WTC11 (cell line): ENCODE results near the gene IL1RAP. TPM values are rescaled to one million over a fixed set of nuclear protein-coding genes. Genes with fewer than 3 reads are reported as not detected.
A peak's percentile ranks its signal among the peaks of the same experiment; 100 is the strongest.

Experiments used
- ATAC-seq: fragments of 200-7000 bp; cut with Tn5 transposase; 2 replicates; pipeline ENCODE4 v1.10.0; 2021; ENCODE audit warnings: mild to moderate bottlenecking, moderate library complexity
- CTCF ChIA-PET: fragments of 300-600 bp; sonication (Branson Sonifier 250); formaldehyde crosslinking; loops from one replicate; lab custom pipeline; 2021; ENCODE audit warnings: antibody characterized with exemption; lab: Charles Lee
- POLR2A ChIA-PET: fragments of 350-600 bp; sonication (Branson Sonifier 250); formaldehyde crosslinking; loops from one replicate; lab custom pipeline; 2021; ENCODE audit warnings: antibody characterized with exemption; lab: Charles Lee
- DNase-seq: peaks from one replicate; pipeline ENCODE4 v3.0.0; 2021; ENCODE audit warnings: low spot score
- H3K27ac Mint-ChIP-seq: 2 replicates; pipeline ENCODE4 v1.8.0; 2021; ENCODE audit warnings: mixed read lengths
- H3K27me3 Mint-ChIP-seq: 2 replicates; pipeline ENCODE4 v1.8.0; 2021; ENCODE audit warnings: low read depth, mild to moderate bottlenecking, moderate library complexity, mixed read lengths
- H3K36me3 Mint-ChIP-seq: 2 replicates; pipeline ENCODE4 v1.8.0; 2021; ENCODE audit warnings: mixed read lengths
- H3K4me1 Mint-ChIP-seq: 2 replicates; pipeline ENCODE4 v1.8.0; 2022; ENCODE audit warnings: mixed read lengths
- H3K4me3 Mint-ChIP-seq: 2 replicates; pipeline ENCODE4 v1.8.0; 2021; ENCODE audit warnings: mild to moderate bottlenecking, moderate library complexity, mixed read lengths
- H3K9me3 Mint-ChIP-seq: 2 replicates; pipeline ENCODE4 v1.8.0; 2021; ENCODE audit warnings: mixed read lengths
- CBFB ChIP-seq: sonication (generic); formaldehyde crosslinking; IDR thresholded peaks from 2 replicates; pipeline ENCODE4 v1.8.1; 2022; ENCODE audit warnings: mild to moderate bottlenecking, low read depth, missing genetic modification reagents
- ERG ChIP-seq: fragments of 250-450 bp; sonication (Bioruptor Pico); IDR thresholded peaks from 2 replicates; pipeline ENCODE4 v1.8.0; 2021; ENCODE audit warnings: mild to moderate bottlenecking
- ETV6 ChIP-seq: sonication (generic); formaldehyde crosslinking; IDR thresholded peaks from 2 replicates; pipeline ENCODE4 v1.8.1; 2022; ENCODE audit warnings: mild to moderate bottlenecking, missing genetic modification reagents
- FOXJ3 ChIP-seq: sonication (generic); formaldehyde crosslinking; IDR thresholded peaks from 2 replicates; pipeline ENCODE4 v1.9.0; 2021; ENCODE audit warnings: missing genetic modification reagents, mild to moderate bottlenecking, borderline replicate concordance
- FOXK1 ChIP-seq: sonication (generic); formaldehyde crosslinking; IDR thresholded peaks from 2 replicates; pipeline ENCODE4 v1.8.0; 2022; ENCODE audit warnings: mild to moderate bottlenecking, moderate library complexity, missing genetic modification reagents
- GABPB1 ChIP-seq: sonication (generic); formaldehyde crosslinking; IDR thresholded peaks from 2 replicates; pipeline ENCODE4 v1.8.1; 2023; ENCODE audit warnings: mild to moderate bottlenecking, missing genetic modification reagents
- MYBL2 ChIP-seq: sonication (generic); formaldehyde crosslinking; IDR thresholded peaks from 2 replicates; pipeline ENCODE4 v1.8.1; 2023; ENCODE audit warnings: mild to moderate bottlenecking, moderate library complexity, missing genetic modification reagents
- NFYB ChIP-seq: sonication (generic); formaldehyde crosslinking; conservative IDR thresholded peaks from 2 replicates; pipeline ENCODE4 v1.8.0; 2022; ENCODE audit warnings: low read depth, missing genetic modification reagents
- PRRX2 ChIP-seq: fragments of 250-450 bp; sonication (Bioruptor Pico); IDR thresholded peaks from 2 replicates; pipeline ENCODE4 v1.8.0; 2021; ENCODE audit warnings: mild to moderate bottlenecking
- USF1 ChIP-seq: sonication (generic); formaldehyde crosslinking; IDR thresholded peaks from 2 replicates; pipeline ENCODE4 v1.8.0; 2022; ENCODE audit warnings: mild to moderate bottlenecking, missing genetic modification reagents
- ZBTB43 ChIP-seq: sonication (generic); formaldehyde crosslinking; IDR thresholded peaks from 2 replicates; pipeline ENCODE4 v1.8.1; 2023; ENCODE audit warnings: mild to moderate bottlenecking, missing genetic modification reagents
- ZNF219 ChIP-seq: sonication (generic); formaldehyde crosslinking; IDR thresholded peaks from 2 replicates; pipeline ENCODE4 v1.8.0; 2023; ENCODE audit warnings: missing genetic modification reagents, mild to moderate bottlenecking, borderline replicate concordance
- ZNF281 ChIP-seq: sonication (generic); formaldehyde crosslinking; IDR thresholded peaks from 2 replicates; pipeline ENCODE4 v1.8.0; 2023; ENCODE audit warnings: mild to moderate bottlenecking, missing genetic modification reagents
- total RNA-seq: library from RNA; stranded (reverse); gene quantifications from 3 replicates; pipeline ENCODE4 v1.2.3, GENCODE V29; 2021
- TF ChIP-seq, protein P1 (sequence below): sonication (generic); formaldehyde crosslinking; IDR thresholded peaks from 2 replicates; pipeline ENCODE4 v1.8.1; 2022; ENCODE audit warnings: low read depth, missing genetic modification reagents, borderline replicate concordance
- TF ChIP-seq, protein P2 (sequence below): sonication (generic); formaldehyde crosslinking; IDR thresholded peaks from 2 replicates; pipeline ENCODE4 v1.8.0; 2023; ENCODE audit warnings: missing genetic modification reagents, mild to moderate bottlenecking, borderline replicate concordance
- TF ChIP-seq, protein P3 (sequence below): fragments of 250-450 bp; sonication (Bioruptor Pico); conservative IDR thresholded peaks from 2 replicates; pipeline ENCODE4 v1.9.0; 2021; ENCODE audit warnings: mild to moderate bottlenecking
- TF ChIP-seq, protein P4 (sequence below): sonication (generic); formaldehyde crosslinking; IDR thresholded peaks from 2 replicates; pipeline ENCODE4 v1.8.1; 2023; ENCODE audit warnings: mild to moderate bottlenecking, moderate library complexity, missing genetic modification reagents

The IL1RAP gene
- total RNA-seq, 1 experiment from 2014 or later = 4.5 TPM

DNA sequence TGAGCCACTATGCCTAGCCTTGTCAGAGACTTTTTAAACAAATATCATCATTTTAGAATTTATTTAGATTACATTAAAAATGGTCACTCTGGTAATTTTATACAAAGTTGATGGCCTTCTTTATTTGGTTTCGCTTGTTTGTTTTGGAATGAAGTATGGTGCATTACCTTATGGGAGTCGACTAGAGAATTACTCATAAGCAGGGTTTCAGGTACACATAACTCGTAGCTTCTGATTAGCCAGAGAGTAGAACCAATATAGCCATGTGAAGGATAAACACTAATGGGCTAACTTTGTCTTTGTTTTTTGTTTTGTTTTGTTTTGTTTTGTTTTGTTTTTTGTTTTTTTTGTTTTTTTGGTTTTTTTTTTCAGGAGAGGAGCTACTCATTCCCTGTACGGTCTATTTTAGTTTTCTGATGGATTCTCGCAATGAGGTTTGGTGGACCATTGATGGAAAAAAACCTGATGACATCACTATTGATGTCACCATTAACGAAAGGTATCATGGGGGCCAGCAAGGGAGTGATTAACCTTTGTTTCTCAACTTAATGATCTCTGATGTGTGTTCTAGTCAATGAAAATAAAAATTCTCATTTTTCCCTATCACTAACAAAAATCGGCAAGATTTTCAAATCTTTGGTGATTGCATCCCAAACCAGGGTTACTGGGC is 113.2 kb downstream of the IL1RAP start (continued):
- TF ChIP-seq USF1 (no peak), FOXJ3 (CRISPR knock-in tag) (no peak), ZNF281 (no peak), FOXK1 (no peak)
- TF ChIP-seq, protein P1, sequence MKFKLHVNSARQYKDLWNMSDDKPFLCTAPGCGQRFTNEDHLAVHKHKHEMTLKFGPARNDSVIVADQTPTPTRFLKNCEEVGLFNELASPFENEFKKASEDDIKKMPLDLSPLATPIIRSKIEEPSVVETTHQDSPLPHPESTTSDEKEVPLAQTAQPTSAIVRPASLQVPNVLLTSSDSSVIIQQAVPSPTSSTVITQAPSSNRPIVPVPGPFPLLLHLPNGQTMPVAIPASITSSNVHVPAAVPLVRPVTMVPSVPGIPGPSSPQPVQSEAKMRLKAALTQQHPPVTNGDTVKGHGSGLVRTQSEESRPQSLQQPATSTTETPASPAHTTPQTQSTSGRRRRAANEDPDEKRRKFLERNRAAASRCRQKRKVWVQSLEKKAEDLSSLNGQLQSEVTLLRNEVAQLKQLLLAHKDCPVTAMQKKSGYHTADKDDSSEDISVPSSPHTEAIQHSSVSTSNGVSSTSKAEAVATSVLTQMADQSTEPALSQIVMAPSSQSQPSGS (CRISPR knock-in tag) = no peak

DNA sequence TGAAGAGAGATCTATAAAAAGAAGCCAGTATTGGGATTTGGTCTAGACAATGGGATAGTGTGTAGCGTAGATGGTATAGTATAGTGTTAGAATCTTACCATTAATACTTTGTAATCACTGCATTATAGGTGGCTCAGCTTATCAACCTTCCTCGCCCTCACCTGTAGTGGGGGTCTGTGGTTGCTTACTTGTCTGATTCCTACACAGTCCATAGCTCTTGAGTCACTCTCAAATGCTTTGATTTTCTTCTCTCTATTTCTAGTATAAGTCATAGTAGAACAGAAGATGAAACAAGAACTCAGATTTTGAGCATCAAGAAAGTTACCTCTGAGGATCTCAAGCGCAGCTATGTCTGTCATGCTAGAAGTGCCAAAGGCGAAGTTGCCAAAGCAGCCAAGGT is 115.2 kb downstream of the IL1RAP start:
- ATAC-seq = 0 out of 2 replicates have a peak, but pooled peaks have one; percentile 24
- H3K4me3 Mint-ChIP-seq = no peak overlapping the region
- TF ChIP-seq MYBL2 (CRISPR knock-in tag) (no peak), ZBTB43 (no peak), GABPB1 (no peak)
- H3K4me1 Mint-ChIP-seq = peaks cover 5% of the 10 kb centered on the region; the same call in 1 of the 2 replicates
- H3K27ac Mint-ChIP-seq = no peak overlapping the region
- ChIA-PET CTCF (no interaction called here), POLR2A (no interaction called here)
- no peaks in the 10 kb centered on the region for H3K9me3 Mint-ChIP-seq
- H3K36me3 Mint-ChIP-seq = no peaks in the 10 kb centered on the region
- DNase-seq = no peak
- no peaks in the 10 kb centered on the region for H3K27me3 Mint-ChIP-seq

- ChIA-PET POLR2A (no interaction called here), CTCF (no interaction called here)
- no peak for ATAC-seq
- H3K9me3 Mint-ChIP-seq = no peaks in the 10 kb centered on the region
- H3K27me3 Mint-ChIP-seq = no peaks in the 10 kb centered on the region
- peaks cover 5% of the 10 kb centered on the region; the same call in 1 of the 2 replicates for H3K4me1 Mint-ChIP-seq
- no peak overlapping the region for H3K4me3 Mint-ChIP-seq
- DNase-seq = no peak
- no peak overlapping the region for H3K27ac Mint-ChIP-seq
- no peaks in the 10 kb centered on the region for H3K36me3 Mint-ChIP-seq
- no peak for TF ChIP-seq ERG (CRISPR knock-in tag)
- TF ChIP-seq, protein P2, sequence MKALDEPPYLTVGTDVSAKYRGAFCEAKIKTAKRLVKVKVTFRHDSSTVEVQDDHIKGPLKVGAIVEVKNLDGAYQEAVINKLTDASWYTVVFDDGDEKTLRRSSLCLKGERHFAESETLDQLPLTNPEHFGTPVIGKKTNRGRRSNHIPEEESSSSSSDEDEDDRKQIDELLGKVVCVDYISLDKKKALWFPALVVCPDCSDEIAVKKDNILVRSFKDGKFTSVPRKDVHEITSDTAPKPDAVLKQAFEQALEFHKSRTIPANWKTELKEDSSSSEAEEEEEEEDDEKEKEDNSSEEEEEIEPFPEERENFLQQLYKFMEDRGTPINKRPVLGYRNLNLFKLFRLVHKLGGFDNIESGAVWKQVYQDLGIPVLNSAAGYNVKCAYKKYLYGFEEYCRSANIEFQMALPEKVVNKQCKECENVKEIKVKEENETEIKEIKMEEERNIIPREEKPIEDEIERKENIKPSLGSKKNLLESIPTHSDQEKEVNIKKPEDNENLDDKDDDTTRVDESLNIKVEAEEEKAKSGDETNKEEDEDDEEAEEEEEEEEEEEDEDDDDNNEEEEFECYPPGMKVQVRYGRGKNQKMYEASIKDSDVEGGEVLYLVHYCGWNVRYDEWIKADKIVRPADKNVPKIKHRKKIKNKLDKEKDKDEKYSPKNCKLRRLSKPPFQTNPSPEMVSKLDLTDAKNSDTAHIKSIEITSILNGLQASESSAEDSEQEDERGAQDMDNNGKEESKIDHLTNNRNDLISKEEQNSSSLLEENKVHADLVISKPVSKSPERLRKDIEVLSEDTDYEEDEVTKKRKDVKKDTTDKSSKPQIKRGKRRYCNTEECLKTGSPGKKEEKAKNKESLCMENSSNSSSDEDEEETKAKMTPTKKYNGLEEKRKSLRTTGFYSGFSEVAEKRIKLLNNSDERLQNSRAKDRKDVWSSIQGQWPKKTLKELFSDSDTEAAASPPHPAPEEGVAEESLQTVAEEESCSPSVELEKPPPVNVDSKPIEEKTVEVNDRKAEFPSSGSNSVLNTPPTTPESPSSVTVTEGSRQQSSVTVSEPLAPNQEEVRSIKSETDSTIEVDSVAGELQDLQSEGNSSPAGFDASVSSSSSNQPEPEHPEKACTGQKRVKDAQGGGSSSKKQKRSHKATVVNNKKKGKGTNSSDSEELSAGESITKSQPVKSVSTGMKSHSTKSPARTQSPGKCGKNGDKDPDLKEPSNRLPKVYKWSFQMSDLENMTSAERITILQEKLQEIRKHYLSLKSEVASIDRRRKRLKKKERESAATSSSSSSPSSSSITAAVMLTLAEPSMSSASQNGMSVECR = no peak
- no peak for TF ChIP-seq PRRX2 (CRISPR knock-in tag)
- TF ChIP-seq, protein P3, sequence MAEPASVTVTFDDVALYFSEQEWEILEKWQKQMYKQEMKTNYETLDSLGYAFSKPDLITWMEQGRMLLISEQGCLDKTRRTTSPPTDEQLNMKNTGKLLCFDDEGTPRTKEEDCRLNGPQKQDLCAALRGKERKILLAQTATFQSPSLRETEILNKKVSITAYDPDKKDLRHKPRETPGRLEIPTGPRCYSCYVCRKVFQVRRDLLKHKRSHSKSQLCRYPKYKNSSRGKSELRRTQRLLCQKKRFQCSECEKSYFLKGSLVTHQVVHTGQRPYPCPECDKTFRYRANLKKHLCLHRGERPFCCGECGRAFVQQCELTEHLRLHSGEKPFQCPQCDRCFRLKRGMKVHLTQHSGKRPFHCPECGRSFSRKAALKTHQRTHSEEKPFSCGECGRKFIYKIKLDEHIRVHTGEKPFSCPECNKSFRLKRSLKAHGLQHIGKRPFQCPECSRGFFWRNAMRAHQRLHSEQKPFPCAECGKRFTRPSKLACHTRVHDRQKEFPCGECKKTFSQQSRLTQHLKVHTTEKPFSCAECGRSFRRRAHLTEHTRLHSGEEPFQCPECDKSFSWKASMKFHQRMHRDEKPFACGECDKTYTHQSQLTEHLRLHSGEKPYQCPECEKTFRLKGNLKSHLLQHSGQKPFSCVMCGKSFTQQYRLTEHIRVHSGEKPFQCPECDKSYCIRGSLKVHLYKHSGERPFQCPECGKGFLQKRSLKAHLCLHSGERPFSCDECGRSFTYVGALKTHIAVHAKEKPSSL (CRISPR knock-in tag) = no peak
- no peak for TF ChIP-seq NFYB
- TF ChIP-seq, protein P4, sequence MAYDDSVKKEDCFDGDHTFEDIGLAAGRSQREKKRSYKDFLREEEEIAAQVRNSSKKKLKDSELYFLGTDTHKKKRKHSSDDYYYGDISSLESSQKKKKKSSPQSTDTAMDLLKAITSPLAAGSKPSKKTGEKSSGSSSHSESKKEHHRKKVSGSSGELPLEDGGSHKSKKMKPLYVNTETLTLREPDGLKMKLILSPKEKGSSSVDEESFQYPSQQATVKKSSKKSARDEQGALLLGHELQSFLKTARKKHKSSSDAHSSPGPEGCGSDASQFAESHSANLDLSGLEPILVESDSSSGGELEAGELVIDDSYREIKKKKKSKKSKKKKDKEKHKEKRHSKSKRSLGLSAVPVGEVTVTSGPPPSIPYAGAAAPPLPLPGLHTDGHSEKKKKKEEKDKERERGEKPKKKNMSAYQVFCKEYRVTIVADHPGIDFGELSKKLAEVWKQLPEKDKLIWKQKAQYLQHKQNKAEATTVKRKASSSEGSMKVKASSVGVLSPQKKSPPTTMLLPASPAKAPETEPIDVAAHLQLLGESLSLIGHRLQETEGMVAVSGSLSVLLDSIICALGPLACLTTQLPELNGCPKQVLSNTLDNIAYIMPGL (CRISPR knock-in tag) = no peak
- no peak for TF ChIP-seq ETV6 (CRISPR knock-in tag)
- no peak for TF ChIP-seq ZNF219
- TF ChIP-seq CBFB (CRISPR knock-in tag) = no peak
These were observed 117.4 kb downstream of the IL1RAP start for GRCh38 chr3:190631295-190631694.
